ENCODE data around the gene PLK2. TPM values are rescaled to one million over a fixed set of nuclear protein-coding genes. Genes with fewer than 3 reads are reported as not detected.

PLK2 gene
- total RNA-seq, 1 experiment from 2014 or later, result 258 TPM

GRCh38 chr5:58454025-58454424 is 5.9 kb downstream of the PLK2 start:
- H3K36me3 ChIP-seq (ENCODE audit: control insufficient read depth, insufficient read depth, low read length), result peaks cover 61% of the 10 kb centered on the region
- H3K4me1 ChIP-seq (ENCODE audit: control insufficient read depth, insufficient read depth, low read length), result peaks cover 47% of the 10 kb centered on the region
- DNase-seq (ENCODE audit: low read depth, low spot score) (no peak), ATAC-seq (no peak)
- CTCF ChIA-PET, result no interaction called here
- no peaks in the 10 kb centered on the region for H3K9me3 ChIP-seq (ENCODE audit: control insufficient read depth, insufficient read depth, low read depth, low read length)
- H3K27me3 ChIP-seq (ENCODE audit: control insufficient read depth, insufficient read depth, low read length), result no peaks in the 10 kb centered on the region
- no peak for TF ChIP-seq POLR2AphosphoS5 (IDR thresholded peaks at IDR 0.05; ENCODE audit: low read depth, low read length)
- no peak for TF ChIP-seq CTCF (IDR thresholded peaks at IDR 0.05)
- TF ChIP-seq SIN3A (IDR thresholded peaks at IDR 0.05; ENCODE audit: borderline replicate concordance, insufficient read depth, low read depth, low read length), result no peak
- TF ChIP-seq REST (IDR thresholded peaks at IDR 0.05; ENCODE audit: insufficient read depth in 1 of 2, low read depth in 2 of 2, low read length in 1 of 2), result no peak
- no peak for TF ChIP-seq TCF7L2 (IDR thresholded peaks at IDR 0.05; ENCODE audit: low read depth, low read length)
- BruUV-seq (replicated peaks), result no TSS peak
- POLR2A ChIA-PET, result no interaction called here
- H3K4me3 ChIP-seq (ENCODE audit: low read depth in 2 of 2, low read length in 2 of 2), result peak overlapping the region; percentile 87 to 91
- intact Hi-C loops (cut with micrococcal nuclease; ENCODE audit: unreplicated experiment) (loop anchor here (10.0 kb wide), 3 partner anchors 129 to 759 kb away; no protein-coding TSS in a partner anchor), in situ Hi-C loops (cut with HindIII; ENCODE audit: low pct_unique_long_range_greater_than_20kb, low sequenced_read_pairs) (loop anchor here (25.0 kb wide), 1 partner anchor 967 kb away; the partner anchor contains the start of gene ACTBL2)
- peak overlapping the region; percentile 97 for H3K27ac ChIP-seq (ENCODE audit: low read length)

GRCh38 chr5:58453306-58453705 is 6.6 kb downstream of the PLK2 start:
- DNase-seq (ENCODE audit: low read depth, low spot score), result no peak
- intact Hi-C loops (cut with micrococcal nuclease; ENCODE audit: unreplicated experiment) (loop anchor here (10.0 kb wide), 3 partner anchors 129 to 759 kb away; no protein-coding TSS in a partner anchor), in situ Hi-C loops (cut with HindIII; ENCODE audit: low pct_unique_long_range_greater_than_20kb, low sequenced_read_pairs) (loop anchor here (25.0 kb wide), 1 partner anchor 966 kb away; the partner anchor contains the start of gene ACTBL2)
- CTCF ChIA-PET, result no interaction called here
- POLR2A ChIA-PET, result no interaction called here
- TF ChIP-seq SIN3A (IDR thresholded peaks at IDR 0.05; ENCODE audit: borderline replicate concordance, insufficient read depth, low read depth, low read length) (no peak), TCF7L2 (IDR thresholded peaks at IDR 0.05; ENCODE audit: low read depth, low read length) (no peak), POLR2AphosphoS5 (IDR thresholded peaks at IDR 0.05; ENCODE audit: low read depth, low read length) (peak; percentile 65; the same call in 1 of the 2 replicates)
- Histone ChIP-seq H3K36me3 (ENCODE audit: control insufficient read depth, insufficient read depth, low read length) (peaks cover 54% of the 10 kb centered on the region), H3K4me3 (ENCODE audit: low read depth in 2 of 2, low read length in 2 of 2) (peak overlapping the region; percentile 87 to 91; a peak in 3 of 4 replicates), H3K27ac (ENCODE audit: low read length) (peak overlapping the region; percentile 97), H3K4me1 (ENCODE audit: control insufficient read depth, insufficient read depth, low read length) (peaks cover 47% of the 10 kb centered on the region), H3K9me3 (ENCODE audit: control insufficient read depth, insufficient read depth, low read depth, low read length) (no peaks in the 10 kb centered on the region), H3K27me3 (ENCODE audit: control insufficient read depth, insufficient read depth, low read length) (no peaks in the 10 kb centered on the region)
- BruUV-seq (replicated peaks), result no TSS peak
- no peak for ATAC-seq

Measured in Panc1 (cell line).